GM10248 (cell line): ENCODE results near the gene ARMC12.

Source experiments
- CTCF ChIA-PET: fragments of 300-600 bp; sonication (Branson Sonifier 250); formaldehyde crosslinking; extraction: SDS; loops from one replicate; lab custom pipeline; 2021; ENCODE audit warnings: antibody characterized with exemption; lab: Yijun Ruan, JAX
- POLR2A ChIA-PET: fragments of 350-650 bp; sonication (Branson Sonifier 250); formaldehyde crosslinking; extraction: SDS; loops from one replicate; lab custom pipeline; 2020; ENCODE audit warnings: antibody characterized with exemption; lab: Yijun Ruan, JAX
- DNase-seq: peaks from one replicate; pipeline ENCODE4 v3.0.0; 2012; ENCODE audit errors: extremely low spot score
- CTCF ChIP-seq: IDR thresholded peaks from 2 replicates; pipeline ENCODE4 v1.5.1; 2012; ENCODE audit warnings: mild to moderate bottlenecking, low read depth; ENCODE audit errors: extremely low read depth, missing control alignments, control extremely low read depth

The ARMC12 gene

GRCh38 chr6:35794536-35795452, 58.0 kb downstream of the ARMC12 start:
- TF ChIP-seq CTCF: no peak
- DNase-seq: no peak
- POLR2A ChIA-PET: no interaction called here
- CTCF ChIA-PET: interaction anchor here (1.1 kb wide), 1 partner anchor 9 kb away, joined by 3 read pairs; no protein-coding TSS in a partner anchor

GRCh38 chr6:35795453-35796071, 58.7 kb downstream of the ARMC12 start:
- TF ChIP-seq CTCF: no peak
- ChIA-PET CTCF (interaction anchor here (3.6 kb wide), 1 partner anchor 8 kb away, joined by 27 read pairs; no protein-coding TSS in a partner anchor), POLR2A (no interaction called here)
- DNase-seq: no peak

- ChIA-PET POLR2A (no interaction called here), CTCF (interaction anchor here (1.1 to 3.6 kb wide), 2 partner anchors 8 to 281 kb away, joined by 3 to 27 read pairs; no protein-coding TSS in a partner anchor)
- TF ChIP-seq CTCF: no peak
- no peak for DNase-seq
These were observed 59.4 kb downstream of the ARMC12 start for GRCh38 chr6:35796236-35796635.

- no peak for DNase-seq
- ChIA-PET POLR2A (no interaction called here), CTCF (interaction anchor here (1.1 to 3.6 kb wide), 4 partner anchors 9 to 155 kb away, joined by 3 to 27 read pairs (median 4); partner anchors contain the start of gene ARMC12)
- no peak for TF ChIP-seq CTCF
These were observed 61.1 kb downstream of the ARMC12 start for GRCh38 chr6:35797837-35798526.
